NCI-H1436 (cell line): ENCODE data around the gene HOXB7.
A peak's percentile ranks its signal among the peaks of the same experiment; 100 is the strongest.

Experiments
- DNase-seq: peaks from one replicate; lab custom pipeline; 2025; lab: John Stamatoyannopoulos, UW

HOXB7 gene

GRCh38 chr17:48610282-48611211 lies at the start of gene HOXB7:
Gene HOXB7, minus strand, starts transcription at chr17:48611017. Its CDS starts 99 bp downstream, at chr17:48610918.
- peak; percentile 59 for DNase-seq

GRCh38 chr17:48655913-48656312 lies 45.1 kb upstream of the HOXB7 start:
- no peak for DNase-seq

- no peak for DNase-seq
Observed at GRCh38 chr17:48649741-48650140, 38.9 kb upstream of the HOXB7 start.

- no peak for DNase-seq
Observed at GRCh38 chr17:48647963-48648245, 37.1 kb upstream of the HOXB7 start.

- DNase-seq, result no peak
Observed at GRCh38 chr17:48647103-48647962, 36.5 kb upstream of the HOXB7 start.

- no peak for DNase-seq
Observed at GRCh38 chr17:48646183-48647102, 35.6 kb upstream of the HOXB7 start.

GRCh38 chr17:48645639-48646182 lies 34.9 kb upstream of the HOXB7 start:
- DNase-seq, result no peak

- no peak for DNase-seq
Observed at GRCh38 chr17:48644910-48645557, 34.2 kb upstream of the HOXB7 start.

GRCh38 chr17:48644159-48644558 lies 33.3 kb upstream of the HOXB7 start:
- DNase-seq, result no peak

- no peak for DNase-seq
Observed at GRCh38 chr17:48643697-48644012, 32.8 kb upstream of the HOXB7 start.

- no peak for DNase-seq
Observed at GRCh38 chr17:48642843-48643696, 32.3 kb upstream of the HOXB7 start.

GRCh38 chr17:48642059-48642842 lies 31.4 kb upstream of the HOXB7 start:
- DNase-seq, result no peak

- no peak for DNase-seq
Observed at GRCh38 chr17:48641541-48642058, 30.8 kb upstream of the HOXB7 start.

GRCh38 chr17:48640858-48641180 lies 30.0 kb upstream of the HOXB7 start:
- DNase-seq, result no peak

- no peak for DNase-seq
Observed at GRCh38 chr17:48639982-48640857, 29.4 kb upstream of the HOXB7 start.

- DNase-seq, result no peak
Observed at GRCh38 chr17:48639136-48639535, 28.3 kb upstream of the HOXB7 start.

- DNase-seq, result no peak
Observed at GRCh38 chr17:48637323-48638260, 26.8 kb upstream of the HOXB7 start.
